Ovary (tissue), 3 donors: ENCODE results near the gene TSHZ2.

Source experiments
- CTCF ChIP-seq, 3 donors: fragments of 450-650 bp in 2 of 3; fragments of 200-600 bp in 1 of 3; IDR thresholded peaks; one replicate each; pipeline versions ENCODE4 v1.5.1 to v1.8.0; 2016 to 2022; ENCODE audit warnings: antibody characterized with exemption in 3 of 3, mild to moderate bottlenecking in 1 of 3
- EP300 ChIP-seq: sonication (generic); formaldehyde crosslinking; IDR thresholded peaks from one replicate; pipeline ENCODE4 v1.6.1; 2017; ENCODE audit warnings: antibody characterized with exemption
- POLR2A ChIP-seq: fragments of 450-650 bp; IDR thresholded peaks from one replicate; pipeline ENCODE4 v1.6.1; 2017; ENCODE audit warnings: antibody characterized with exemption, mild to moderate bottlenecking, moderate library complexity
- donor health status: DM: no; HTN: no; CAD: no.

GRCh38 chr20:52945862-52946522 is 26.2 kb upstream of the TSHZ2 start:
- TF ChIP-seq CTCF (IDR thresholded peaks at IDR 0.05): no peak
- TF ChIP-seq EP300: no peak
- no peak for TF ChIP-seq POLR2A
